IPS-15b (cell line): ENCODE measurements around the gene GLUL.
"Not testable (repeated sequence)": the region's sequence is repeated elsewhere in the genome, so short reads cannot be mapped to it uniquely, and the experiment has no call there.

Source experiments
- H3K27me3 ChIP-seq: one replicate; pipeline ENCODE4 v1.6.1; 2013; ENCODE audit warnings: low read length; ENCODE audit not compliant: control insufficient read depth, insufficient read depth
- H3K36me3 ChIP-seq: one replicate; pipeline ENCODE4 v1.6.1; 2013; ENCODE audit warnings: low read length; ENCODE audit not compliant: control insufficient read depth, insufficient read depth
- H3K4me1 ChIP-seq: one replicate; pipeline ENCODE4 v1.6.1; 2013; ENCODE audit warnings: mild to moderate bottlenecking, low read length; ENCODE audit not compliant: control insufficient read depth, insufficient read depth
- H3K4me3 ChIP-seq: one replicate; pipeline ENCODE4 v1.5.1; 2013; ENCODE audit warnings: low read depth, low read length
- H3K9ac ChIP-seq: one replicate; pipeline ENCODE4 v1.6.1; 2013; ENCODE audit warnings: low read depth, mild to moderate bottlenecking, low read length
- H3K9me3 ChIP-seq: one replicate; pipeline ENCODE4 v1.6.1; 2013; ENCODE audit warnings: mild to moderate bottlenecking, low read length; ENCODE audit not compliant: control insufficient read depth, insufficient read depth

GLUL gene

DNA sequence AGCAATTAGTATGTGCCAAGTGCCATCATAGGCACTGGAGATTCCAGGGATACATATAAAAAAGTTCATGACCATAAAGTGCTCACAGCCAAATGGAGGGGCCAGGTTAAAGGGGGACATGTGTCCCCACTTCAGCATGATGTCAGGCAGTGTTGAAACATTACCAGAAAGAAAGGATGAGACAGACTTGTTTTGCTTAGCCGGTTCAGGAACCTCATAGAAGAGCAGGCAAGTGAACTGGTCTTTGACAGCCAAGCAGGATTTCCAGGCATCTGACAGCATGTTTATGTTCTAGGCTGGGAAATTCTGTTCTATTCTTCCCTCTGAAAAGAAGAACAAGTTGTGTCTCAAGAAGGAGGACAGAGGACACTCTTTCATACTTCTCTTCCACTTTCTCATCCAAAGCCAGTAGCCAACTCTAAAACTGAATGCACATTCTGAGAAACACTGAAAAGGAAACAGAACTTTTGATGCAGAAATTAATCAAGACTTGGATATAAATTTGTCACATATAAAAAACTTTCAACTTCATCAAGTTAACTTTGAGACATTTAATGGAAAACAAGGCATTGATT is 39.7 kb downstream of the GLUL start:
- H3K4me1 ChIP-seq = peaks cover 4% of the 10 kb centered on the region
- H3K36me3 ChIP-seq = no peaks in the 10 kb centered on the region
- H3K9ac ChIP-seq = no peak overlapping the region
- H3K9me3 ChIP-seq = no peaks in the 10 kb centered on the region
- H3K27me3 ChIP-seq = no peaks in the 10 kb centered on the region
- H3K4me3 ChIP-seq = no peak overlapping the region

DNA sequence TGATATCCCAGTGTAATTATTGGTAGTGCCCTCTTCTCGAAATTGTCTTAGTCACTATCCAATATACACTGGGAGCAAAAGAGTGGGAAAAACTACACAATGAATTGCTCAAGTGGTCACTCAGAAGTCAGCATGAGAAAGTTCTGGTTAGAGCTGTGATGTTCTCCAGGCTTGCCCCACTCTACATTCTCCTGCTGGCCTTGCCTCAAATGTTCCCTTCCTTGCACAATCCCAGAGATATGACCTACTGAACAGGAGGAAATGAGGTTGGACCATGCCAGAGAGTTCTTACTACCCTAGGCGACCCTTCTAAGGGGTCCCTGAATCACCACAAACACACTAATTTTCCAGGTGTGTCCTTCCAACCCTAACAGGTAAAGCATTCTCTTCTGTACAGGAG is 40.8 kb downstream of the GLUL start:
- no peaks in the 10 kb centered on the region for H3K27me3 ChIP-seq
- no peak overlapping the region for H3K9ac ChIP-seq
- no peak overlapping the region for H3K4me3 ChIP-seq
- no peaks in the 10 kb centered on the region for H3K9me3 ChIP-seq
- H3K36me3 ChIP-seq = no peaks in the 10 kb centered on the region
- peaks cover 4% of the 10 kb centered on the region for H3K4me1 ChIP-seq

DNA sequence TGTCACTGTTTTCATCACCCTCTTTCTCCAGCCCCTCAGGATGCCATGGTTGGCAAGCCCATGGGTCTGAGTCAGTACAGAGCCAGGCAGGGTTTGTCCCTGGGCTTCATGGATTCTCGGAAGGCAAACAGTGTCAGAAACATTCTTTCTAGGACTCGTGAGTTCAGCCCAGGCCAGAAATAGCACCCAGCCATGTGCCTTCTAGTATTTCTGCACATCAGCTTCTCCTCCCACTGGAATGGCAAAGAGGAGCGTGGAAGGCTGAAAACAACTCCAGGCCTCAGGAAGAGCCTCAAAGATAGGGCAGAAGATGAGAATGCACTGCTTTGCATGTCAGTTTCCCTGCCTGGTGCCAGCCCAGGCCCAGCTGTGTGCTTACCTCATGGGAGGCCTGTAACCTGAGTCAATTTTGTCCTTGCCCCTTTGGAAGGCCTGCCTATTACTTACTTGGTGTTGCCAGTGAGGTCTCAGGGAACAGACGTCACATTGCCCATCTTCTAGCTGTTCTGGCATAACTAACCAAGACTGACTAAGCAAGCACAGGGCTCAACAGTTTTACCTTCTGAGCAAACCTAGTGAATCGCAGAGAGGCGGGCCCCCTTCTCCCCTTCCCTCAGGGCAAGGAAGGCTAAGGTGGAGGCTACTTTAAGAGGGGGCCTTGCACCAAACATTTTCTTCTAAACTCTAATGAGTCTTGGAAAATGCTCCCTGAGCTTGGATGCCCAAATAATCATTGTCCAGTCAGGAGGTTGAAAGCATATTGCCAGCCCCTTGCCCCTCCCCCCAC is 42.4 kb downstream of the GLUL start:
- H3K27me3 ChIP-seq = no peaks in the 10 kb centered on the region
- peaks cover 4% of the 10 kb centered on the region for H3K4me1 ChIP-seq
- no peaks in the 10 kb centered on the region for H3K9me3 ChIP-seq
- no peak overlapping the region for H3K4me3 ChIP-seq
- H3K9ac ChIP-seq = no peak overlapping the region
- no peaks in the 10 kb centered on the region for H3K36me3 ChIP-seq

DNA sequence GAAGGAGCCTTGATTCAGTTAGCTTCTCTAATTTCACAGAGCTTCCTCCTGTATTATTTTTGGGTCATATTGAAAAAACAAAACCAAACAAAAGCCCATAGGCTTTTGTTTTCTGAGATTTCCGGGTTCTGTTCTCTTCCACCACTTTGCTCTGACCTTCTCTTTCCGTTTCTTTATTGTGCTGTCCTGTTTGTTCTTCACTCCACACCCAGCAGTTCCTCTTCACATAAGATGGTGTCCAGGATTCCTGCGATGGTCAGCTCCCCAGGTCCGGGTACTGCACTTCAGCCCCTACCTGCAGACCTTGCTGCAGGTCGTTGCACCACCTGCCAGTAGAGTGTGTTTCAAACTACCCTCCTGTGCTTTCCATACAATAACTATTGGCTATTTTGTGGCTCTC is 44.6 kb downstream of the GLUL start:
- Histone ChIP-seq H3K9me3 (no peaks in the 10 kb centered on the region), H3K9ac (no peak overlapping the region), H3K4me1 (peaks cover 4% of the 10 kb centered on the region), H3K27me3 (no peaks in the 10 kb centered on the region), H3K36me3 (no peaks in the 10 kb centered on the region), H3K4me3 (no peak overlapping the region)

DNA sequence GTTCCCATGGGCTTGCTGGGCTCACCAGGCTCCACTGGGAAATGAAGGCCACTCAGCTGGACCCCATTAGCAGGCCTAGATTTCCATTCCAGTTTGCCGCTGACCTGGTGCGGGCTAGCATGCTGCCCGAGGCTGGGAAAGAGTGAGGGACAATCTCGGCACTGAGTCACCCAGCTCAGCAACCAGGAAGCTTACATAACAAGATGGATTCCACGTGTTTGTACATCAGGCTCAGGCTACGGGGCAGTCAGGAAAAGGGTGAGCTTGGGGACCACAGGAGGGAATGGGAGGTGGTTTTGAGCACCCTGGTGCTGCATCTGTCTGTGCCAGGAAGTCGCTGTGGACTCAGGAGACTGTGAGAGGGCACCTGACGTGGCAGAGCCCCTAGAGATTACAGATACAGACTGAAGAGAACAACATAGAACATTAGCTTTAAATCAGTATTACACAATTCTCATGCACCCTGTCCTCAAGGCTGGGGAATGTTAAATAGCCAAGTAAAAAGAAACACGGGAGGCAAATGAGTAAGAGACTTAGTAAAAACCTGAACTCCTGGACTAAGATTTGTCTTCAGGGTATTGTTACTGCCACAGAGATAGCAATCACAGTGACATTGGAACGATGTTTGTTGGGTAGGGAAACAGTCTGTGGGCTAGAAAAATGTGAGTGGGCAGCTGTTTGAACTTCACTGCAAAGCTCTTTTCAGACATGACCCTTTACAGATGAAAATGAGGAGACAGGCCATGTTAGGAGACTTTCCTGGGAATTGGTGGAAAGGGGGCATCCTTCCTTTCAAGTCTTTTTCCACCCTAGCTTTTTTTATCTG is 51.1 kb downstream of the GLUL start:
- Histone ChIP-seq H3K36me3 (no peaks in the 10 kb centered on the region), H3K9ac (no peak overlapping the region), H3K4me3 (no peak overlapping the region), H3K9me3 (no peaks in the 10 kb centered on the region), H3K27me3 (no peaks in the 10 kb centered on the region), H3K4me1 (no peaks in the 10 kb centered on the region)

DNA sequence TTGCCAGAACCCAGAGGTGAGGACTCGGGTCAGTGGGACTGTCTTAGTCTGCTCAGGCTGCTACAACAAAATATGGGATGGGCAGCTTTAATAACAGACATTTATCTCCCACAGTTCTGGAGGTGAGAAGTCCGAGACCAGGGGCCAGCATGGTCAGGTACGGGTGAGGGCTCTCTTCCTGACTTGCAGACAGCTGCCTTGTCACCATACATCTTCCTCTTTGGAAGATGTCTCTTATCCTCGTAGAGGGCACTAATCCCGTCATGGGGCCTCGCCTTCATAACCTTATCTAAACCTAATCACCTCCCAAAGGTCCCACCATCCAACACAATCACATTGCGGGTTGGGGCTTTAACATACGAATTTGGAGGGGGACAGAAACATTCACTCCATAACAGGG is 51.9 kb downstream of the GLUL start:
- H3K4me1 ChIP-seq = no peaks in the 10 kb centered on the region
- no peaks in the 10 kb centered on the region for H3K9me3 ChIP-seq
- no peaks in the 10 kb centered on the region for H3K27me3 ChIP-seq
- no peak overlapping the region for H3K9ac ChIP-seq
- no peak overlapping the region for H3K4me3 ChIP-seq
- H3K36me3 ChIP-seq = no peaks in the 10 kb centered on the region

DNA sequence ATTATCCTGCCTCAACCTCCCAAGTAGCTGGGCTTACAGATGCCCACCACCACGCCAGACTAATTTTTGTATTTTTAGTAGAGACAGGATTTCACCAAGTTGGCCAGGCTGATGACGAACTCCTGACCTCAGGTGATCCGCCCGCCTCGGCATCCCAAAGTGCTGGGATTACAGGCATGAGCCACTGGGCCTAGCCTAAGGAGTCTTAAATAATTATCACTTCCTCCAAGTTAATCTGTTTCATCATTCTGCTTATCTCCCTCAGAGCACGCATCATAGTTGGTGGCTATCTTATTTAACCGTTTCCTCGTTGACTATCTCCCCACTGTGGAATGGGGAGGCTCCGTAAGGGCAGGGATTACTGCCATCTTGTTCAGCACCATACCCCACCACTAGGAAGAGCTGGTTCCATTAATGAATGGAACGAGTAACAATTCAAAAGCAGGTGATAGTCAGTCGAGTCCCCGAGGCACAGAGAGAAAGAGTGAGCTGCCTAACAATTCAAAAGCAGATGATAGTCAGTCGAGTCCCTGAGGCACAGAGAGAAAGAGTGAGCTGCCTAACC is 52.7 kb downstream of the GLUL start:
- Histone ChIP-seq H3K9me3 (no peaks in the 10 kb centered on the region), H3K4me1 (no peaks in the 10 kb centered on the region), H3K27me3 (no peaks in the 10 kb centered on the region), H3K9ac (no peak overlapping the region), H3K4me3 (no peak overlapping the region), H3K36me3 (no peaks in the 10 kb centered on the region)

DNA sequence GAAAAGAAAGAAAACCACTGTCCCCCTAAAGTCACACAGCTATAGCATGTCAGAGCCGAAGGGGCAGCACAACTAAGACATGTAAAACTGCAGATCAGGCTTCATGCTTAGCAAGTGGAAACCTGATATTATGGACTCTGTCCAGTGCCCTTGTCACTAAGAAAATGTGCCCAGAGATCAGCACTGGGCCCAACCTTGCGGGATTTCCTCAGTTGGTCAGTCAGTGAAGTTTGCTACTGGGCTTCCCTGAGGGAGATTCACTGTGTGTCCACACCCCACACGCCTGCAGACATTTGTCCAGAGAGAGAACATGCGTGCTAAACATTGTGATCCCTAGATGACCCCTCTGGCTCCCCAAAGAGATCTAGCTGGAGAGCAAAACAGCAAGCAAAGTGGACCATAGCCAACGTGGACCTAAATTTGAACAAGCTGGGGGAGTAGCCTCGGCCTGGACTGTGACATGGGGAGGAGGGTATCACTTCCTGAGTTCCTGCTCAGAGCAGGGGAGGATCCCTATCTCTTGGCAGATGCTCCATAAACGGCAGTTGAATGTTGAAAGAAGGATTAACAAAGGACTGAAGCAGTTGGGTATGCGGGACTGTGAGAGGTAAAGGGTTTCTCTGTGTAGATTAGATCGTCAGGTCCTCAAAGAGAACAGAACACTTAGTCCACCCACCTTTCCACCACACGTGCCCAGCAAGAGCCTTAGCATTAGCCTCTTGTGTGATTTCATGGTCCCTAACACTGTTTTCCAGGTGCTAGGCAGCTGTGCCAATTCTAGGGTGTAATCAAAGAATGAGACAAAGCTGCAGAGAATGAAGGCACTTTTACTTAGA is 53.6 kb downstream of the GLUL start:
- no peaks in the 10 kb centered on the region for H3K4me1 ChIP-seq
- no peak overlapping the region for H3K9ac ChIP-seq
- H3K4me3 ChIP-seq = no peak overlapping the region
- no peaks in the 10 kb centered on the region for H3K9me3 ChIP-seq
- H3K27me3 ChIP-seq = no peaks in the 10 kb centered on the region
- H3K36me3 ChIP-seq = no peaks in the 10 kb centered on the region

DNA sequence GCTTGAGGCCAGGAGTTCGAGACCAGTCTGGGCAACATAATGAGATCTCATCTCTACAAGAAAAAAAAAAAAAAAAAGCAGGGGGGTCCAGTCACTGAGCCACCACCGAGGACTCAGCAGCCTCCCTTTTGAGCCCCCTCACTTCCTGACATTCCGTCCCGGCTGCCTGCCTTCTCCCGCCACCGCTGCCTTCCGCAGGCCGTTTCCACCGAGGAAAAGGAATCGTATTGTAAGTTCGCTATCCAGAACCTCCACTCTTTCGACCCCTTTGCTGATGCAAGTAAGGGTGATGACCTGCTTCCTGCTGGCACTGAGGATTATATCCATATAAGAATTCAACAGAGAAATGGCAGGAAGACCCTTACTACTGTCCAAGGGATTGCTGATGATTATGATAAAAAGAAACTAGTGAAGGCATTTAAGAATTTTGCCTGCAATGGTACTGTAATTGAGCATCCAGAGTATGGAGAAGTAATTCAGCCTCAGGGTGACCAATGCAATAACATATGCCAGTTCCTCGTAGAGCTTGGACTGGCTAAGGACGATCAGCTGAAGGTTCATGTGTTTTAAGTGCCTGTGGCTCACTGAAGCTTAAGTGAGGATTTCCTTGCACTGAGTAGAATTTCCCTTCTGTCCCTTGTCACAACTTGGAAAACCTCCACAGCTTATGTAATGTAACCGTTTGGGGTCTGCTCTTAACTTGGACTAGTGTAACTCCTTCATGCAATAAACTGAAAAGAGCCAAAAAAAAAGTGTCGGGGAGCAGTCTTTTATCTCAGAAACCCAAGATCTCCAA is 55.6 kb downstream of the GLUL start:
- Histone ChIP-seq H3K4me3 (no peak overlapping the region), H3K9me3 (no peaks in the 10 kb centered on the region), H3K9ac (no peak overlapping the region), H3K36me3 (no peaks in the 10 kb centered on the region), H3K27me3 (no peaks in the 10 kb centered on the region), H3K4me1 (no peaks in the 10 kb centered on the region)

DNA sequence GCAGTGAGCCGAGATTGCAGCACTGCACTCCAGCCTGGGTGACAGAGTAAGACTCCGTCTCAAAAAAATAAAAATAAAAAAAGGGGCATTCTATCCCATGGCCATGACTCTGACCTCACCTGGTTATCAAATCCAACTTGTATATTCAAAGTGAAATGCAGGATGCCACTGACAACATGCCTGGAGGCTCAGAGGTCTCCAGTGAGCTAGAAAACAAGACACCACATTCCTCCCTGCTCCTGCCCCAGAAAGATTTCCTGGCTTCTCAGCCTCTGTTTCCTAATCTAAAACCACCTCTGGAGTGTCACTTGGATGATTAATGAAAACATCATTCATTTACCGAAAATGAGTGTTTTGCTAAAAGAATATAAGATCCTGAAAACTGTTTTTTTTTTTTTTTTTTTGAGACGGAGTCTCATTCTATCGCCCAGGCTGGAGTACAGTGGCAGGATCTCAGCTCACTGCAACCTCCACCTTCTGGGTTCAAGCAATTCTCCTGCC is 58.5 kb downstream of the GLUL start:
- H3K9ac ChIP-seq, H3K36me3 ChIP-seq, H3K27me3 ChIP-seq, H3K4me1 ChIP-seq, H3K9me3 ChIP-seq, H3K4me3 ChIP-seq: not testable (repeated sequence)
